Gastrocnemius medialis (tissue), 4 donors: ENCODE measurements around the gene TRAK1. TPM values are rescaled to one million over a fixed set of nuclear protein-coding genes. Genes with fewer than 3 reads are reported as not detected.

ENCODE experiments used
- ATAC-seq, 2 donors: fragments of 150-250 bp; one replicate each; pipeline ENCODE4 v1.9.1; 2016
- DNase-seq, 2 donors: peaks; one replicate each; pipeline ENCODE4 v3.0.0-alpha.2; 2019
- H3K27ac ChIP-seq, 4 donors: fragments of 200-600 bp; sonication (generic); 1 replicate in 1 of 4; 2 replicates in 3 of 4; pipeline ENCODE4 v1.5.1; 2016 to 2018; ENCODE audit warnings: mild to moderate bottlenecking in 2 of 4, moderate library complexity in 1 of 4
- H3K27me3 ChIP-seq, 3 donors: fragments of 200-600 bp; sonication (generic) in 2 of 3; 1 replicate in 1 of 3; 2 replicates in 2 of 3; pipeline versions ENCODE4 v1.5.1 to v1.6.0; 2016 to 2019; ENCODE audit warnings: mild to moderate bottlenecking in 1 of 3, moderate library complexity in 1 of 3
- H3K36me3 ChIP-seq, 2 donors: fragments of 200-600 bp; sonication (generic) in 1 of 2; one replicate each; pipeline ENCODE4 v1.5.1; 2017 to 2018
- H3K4me1 ChIP-seq, 2 donors: fragments of 200-600 bp; sonication (generic) in 1 of 2; one replicate each; pipeline ENCODE4 v1.5.1; 2016 to 2017; ENCODE audit warnings: mild to moderate bottlenecking in 2 of 2
- H3K4me3 ChIP-seq, 4 donors: fragments of 200-600 bp; sonication (generic) in 3 of 4; 1 replicate in 1 of 4; 2 replicates in 3 of 4; pipeline ENCODE4 v1.5.1; 2016 to 2019; ENCODE audit warnings: mild to moderate bottlenecking in 2 of 4
- H3K9me3 ChIP-seq, 3 donors: fragments of 200-600 bp; sonication (generic) in 2 of 3; 1 replicate in 1 of 3; 2 replicates in 2 of 3; pipeline ENCODE4 v1.5.1; 2016 to 2019
- POLR2A ChIP-seq, 2 donors: fragments of 450-650 bp; IDR thresholded peaks; one replicate each; pipeline ENCODE4 v1.6.1; 2017; ENCODE audit warnings: antibody characterized with exemption in 2 of 2, mild to moderate bottlenecking in 2 of 2, moderate library complexity in 2 of 2
- in situ Hi-C, 4 donors: fragments of 200-750 bp; cut with MboI; loops; one replicate each; pipeline versions ENCODE4 v1.15.0 to v1.8.0; 2017; ENCODE audit warnings: low sequenced_read_pairs in 4 of 4
- intact Hi-C: fragments of 100-400 bp; cut with DNase I; formaldehyde crosslinking; loops from one replicate; pipeline ENCODE4 v1.15.1; 2023; ENCODE audit warnings: low total_unique reads
- total RNA-seq, 4 donors: library from RNA; depleted of rRNA; stranded (reverse); fragments of >200 nt; gene quantifications; one replicate each; pipeline versions ENCODE4 v1.1.0 to v1.2.3, GENCODE V29; 2016
- TF ChIP-seq, protein P1 (sequence below), 5 experiments: fragments of 450-650 bp in 3 of 5; fragments of 200-600 bp in 2 of 5; sonication (generic) in 2 of 5; IDR thresholded peaks in 4 of 5; conservative IDR thresholded peaks in 1 of 5; 1 replicate in 4 of 5; 2 replicates in 1 of 5; pipeline ENCODE4 v1.5.1; 2016 to 2019; ENCODE audit warnings: antibody characterized with exemption in 5 of 5, mild to moderate bottlenecking in 3 of 5, moderate library complexity in 3 of 5

TRAK1 gene
- total RNA-seq, 4 donors from 2014 or later = 59.5 to 109 (median 98.6) TPM

GRCh38 chr3:42127226-42127625, 36.1 kb downstream of the TRAK1 start:
- H3K36me3 ChIP-seq = peaks cover 0 to 13% of the 10 kb centered on the region in 2 donors
- TF ChIP-seq, protein P1, sequence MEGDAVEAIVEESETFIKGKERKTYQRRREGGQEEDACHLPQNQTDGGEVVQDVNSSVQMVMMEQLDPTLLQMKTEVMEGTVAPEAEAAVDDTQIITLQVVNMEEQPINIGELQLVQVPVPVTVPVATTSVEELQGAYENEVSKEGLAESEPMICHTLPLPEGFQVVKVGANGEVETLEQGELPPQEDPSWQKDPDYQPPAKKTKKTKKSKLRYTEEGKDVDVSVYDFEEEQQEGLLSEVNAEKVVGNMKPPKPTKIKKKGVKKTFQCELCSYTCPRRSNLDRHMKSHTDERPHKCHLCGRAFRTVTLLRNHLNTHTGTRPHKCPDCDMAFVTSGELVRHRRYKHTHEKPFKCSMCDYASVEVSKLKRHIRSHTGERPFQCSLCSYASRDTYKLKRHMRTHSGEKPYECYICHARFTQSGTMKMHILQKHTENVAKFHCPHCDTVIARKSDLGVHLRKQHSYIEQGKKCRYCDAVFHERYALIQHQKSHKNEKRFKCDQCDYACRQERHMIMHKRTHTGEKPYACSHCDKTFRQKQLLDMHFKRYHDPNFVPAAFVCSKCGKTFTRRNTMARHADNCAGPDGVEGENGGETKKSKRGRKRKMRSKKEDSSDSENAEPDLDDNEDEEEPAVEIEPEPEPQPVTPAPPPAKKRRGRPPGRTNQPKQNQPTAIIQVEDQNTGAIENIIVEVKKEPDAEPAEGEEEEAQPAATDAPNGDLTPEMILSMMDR (IDR thresholded peaks at IDR 0.05 in 4 of 5, conservative IDR thresholded peaks at IDR 0.05 in 1 of 5) = no peak
- no peak for TF ChIP-seq POLR2A (IDR thresholded peaks at IDR 0.05)
- DNase-seq = no peak
- no peak overlapping the region for H3K4me3 ChIP-seq
- H3K27ac ChIP-seq = no peak overlapping the region
- H3K9me3 ChIP-seq = no peaks in the 10 kb centered on the region
- in situ Hi-C loops = no loop called here
- H3K4me1 ChIP-seq = peaks cover 38 to 50% of the 10 kb centered on the region in 2 donors
- ATAC-seq = no peak
- intact Hi-C loops = no loop called here
- no peaks in the 10 kb centered on the region for H3K27me3 ChIP-seq

DNA sequence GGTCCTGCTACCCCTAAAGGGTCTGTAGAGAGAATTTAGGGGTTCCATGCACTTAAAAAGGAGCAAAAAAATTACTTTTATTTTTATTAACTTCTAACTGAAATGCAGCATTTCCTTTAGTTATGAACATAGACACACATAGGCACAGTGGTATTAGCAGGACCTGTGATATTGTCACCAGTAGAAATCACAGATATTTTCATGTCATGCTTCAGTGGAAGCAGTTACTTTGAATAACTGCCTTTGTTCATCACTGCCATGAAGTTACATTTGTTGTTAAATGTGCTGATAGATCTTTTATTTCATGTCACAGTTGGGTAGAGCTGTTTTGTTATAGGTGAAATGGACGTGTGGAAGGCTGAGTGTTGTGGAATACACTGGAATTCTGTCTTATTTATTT, 37.4 kb downstream of the TRAK1 start:
- intact Hi-C loops (no loop called here), in situ Hi-C loops (no loop called here)
- Histone ChIP-seq H3K27me3 (no peaks in the 10 kb centered on the region), H3K4me3 (no peak overlapping the region), H3K36me3 (peaks cover 0 to 13% of the 10 kb centered on the region in 2 donors), H3K4me1 (peaks cover 25 to 37% of the 10 kb centered on the region in 2 donors), H3K27ac (peak overlapping the region in 2 of 4 donors; percentile 11 to 39), H3K9me3 (no peaks in the 10 kb centered on the region)
- DNase-seq = no peak
- ATAC-seq = no peak
- TF ChIP-seq POLR2A (IDR thresholded peaks at IDR 0.05) = no peak
- TF ChIP-seq, protein P1 (IDR thresholded peaks at IDR 0.05 in 4 of 5, conservative IDR thresholded peaks at IDR 0.05 in 1 of 5) = no peak

DNA sequence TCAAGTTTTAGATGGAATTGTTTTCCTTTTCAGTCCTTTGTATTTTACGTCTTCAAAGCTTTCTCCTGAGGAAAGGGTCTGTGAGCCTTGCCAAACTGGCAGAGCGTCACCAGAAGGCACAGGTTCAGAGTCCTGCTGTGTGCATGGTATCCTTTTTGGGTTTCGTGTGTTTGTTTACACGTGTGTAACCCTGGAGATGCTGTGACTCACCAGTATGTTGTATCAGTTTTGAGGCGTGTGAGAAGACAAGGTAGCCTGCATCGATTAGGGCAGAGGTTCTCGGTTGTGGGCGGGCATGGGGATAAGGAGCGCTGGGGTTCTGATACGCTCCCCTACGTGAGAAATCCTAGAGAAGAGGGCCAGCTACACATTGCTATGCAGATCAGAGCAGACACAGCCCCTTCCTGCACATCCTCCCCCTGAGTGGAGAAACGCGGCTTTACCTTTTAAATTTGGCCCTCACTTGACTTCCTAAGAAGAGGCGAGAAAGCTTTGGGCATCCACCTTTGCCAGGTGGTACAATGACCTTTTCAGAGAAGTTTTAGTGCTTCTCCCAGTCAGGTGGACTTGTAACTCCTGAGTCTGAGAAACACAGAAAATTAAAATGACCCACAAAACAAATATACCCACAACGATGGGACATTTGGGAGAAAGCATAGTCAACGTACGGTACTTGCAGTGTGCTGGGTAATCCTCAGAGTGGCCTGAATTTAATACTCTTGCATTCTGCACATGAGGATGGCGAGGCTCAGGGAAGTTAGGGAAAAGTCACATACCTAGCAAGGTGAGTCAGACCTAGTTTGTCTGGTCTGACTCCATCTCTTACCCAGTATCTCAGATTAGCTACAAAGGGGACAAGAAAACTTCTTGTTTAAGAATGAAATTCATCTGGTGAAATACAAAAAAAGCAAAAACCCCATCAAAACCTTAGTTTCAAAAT, 38.1 kb downstream of the TRAK1 start:
- Histone ChIP-seq H3K27me3 (no peaks in the 10 kb centered on the region), H3K27ac (peak overlapping the region in 2 of 4 donors; percentile 4 to 39), H3K4me3 (no peak overlapping the region), H3K9me3 (no peaks in the 10 kb centered on the region), H3K36me3 (peaks cover 0 to 13% of the 10 kb centered on the region in 2 donors), H3K4me1 (peaks cover 18 to 29% of the 10 kb centered on the region in 2 donors)
- ATAC-seq = peak; percentile 49 to 60
- no peak for DNase-seq
- in situ Hi-C loops = no loop called here
- TF ChIP-seq, protein P1 (IDR thresholded peaks at IDR 0.05 in 4 of 5, conservative IDR thresholded peaks at IDR 0.05 in 1 of 5) = no peak
- TF ChIP-seq POLR2A (IDR thresholded peaks at IDR 0.05) = no peak
- intact Hi-C loops = no loop called here

DNA sequence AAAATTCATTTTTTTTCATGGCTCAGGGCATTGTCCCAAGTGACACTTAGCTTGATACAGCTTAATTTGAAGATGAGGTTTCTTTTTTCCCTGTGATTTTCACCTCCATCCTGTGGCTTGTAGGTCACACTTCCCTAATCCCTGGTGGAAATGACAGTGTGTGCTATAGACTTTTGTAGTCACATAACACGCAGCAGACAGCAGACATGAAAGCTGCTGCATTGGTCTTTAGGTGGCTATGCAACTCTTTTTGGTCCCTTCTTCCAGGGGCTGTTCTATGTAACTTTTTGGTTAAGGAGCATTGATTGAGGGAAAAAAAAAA, 38.8 kb downstream of the TRAK1 start:
- in situ Hi-C loops (no loop called here), intact Hi-C loops (no loop called here)
- ATAC-seq (no peak), DNase-seq (no peak)
- H3K27me3 ChIP-seq = no peaks in the 10 kb centered on the region
- no peaks in the 10 kb centered on the region for H3K9me3 ChIP-seq
- no peak overlapping the region for H3K27ac ChIP-seq
- peaks cover 0 to 13% of the 10 kb centered on the region in 2 donors for H3K36me3 ChIP-seq
- TF ChIP-seq, protein P1 (IDR thresholded peaks at IDR 0.05 in 4 of 5, conservative IDR thresholded peaks at IDR 0.05 in 1 of 5) = no peak
- TF ChIP-seq POLR2A (IDR thresholded peaks at IDR 0.05) = no peak
- no peak overlapping the region for H3K4me3 ChIP-seq
- H3K4me1 ChIP-seq = peaks cover 14 to 26% of the 10 kb centered on the region in 2 donors
